Measurements from ENCODE around the gene CDK6.

- TF ChIP-seq POLR2A (IDR thresholded peaks at IDR 0.05) (no peak), CTCF (IDR thresholded peaks at IDR 0.05 in 8 of 11, conservative IDR thresholded peaks at IDR 0.05 in 3 of 11) (no peak), POLR2AphosphoS5 (IDR thresholded peaks at IDR 0.05) (no peak)
Observed at GRCh38 chr7:92758796-92759431, 77.5 kb downstream of the CDK6 start.

All from spleen (tissue), 7 donors.